ENCODE data around the gene ASB16. TPM values are rescaled to one million over a fixed set of nuclear protein-coding genes. Genes with fewer than 3 reads are reported as not detected.

The ASB16 gene
- total RNA-seq, 2 donors from 2014 or later, result 0.53 TPM; not detected in 1

DNA sequence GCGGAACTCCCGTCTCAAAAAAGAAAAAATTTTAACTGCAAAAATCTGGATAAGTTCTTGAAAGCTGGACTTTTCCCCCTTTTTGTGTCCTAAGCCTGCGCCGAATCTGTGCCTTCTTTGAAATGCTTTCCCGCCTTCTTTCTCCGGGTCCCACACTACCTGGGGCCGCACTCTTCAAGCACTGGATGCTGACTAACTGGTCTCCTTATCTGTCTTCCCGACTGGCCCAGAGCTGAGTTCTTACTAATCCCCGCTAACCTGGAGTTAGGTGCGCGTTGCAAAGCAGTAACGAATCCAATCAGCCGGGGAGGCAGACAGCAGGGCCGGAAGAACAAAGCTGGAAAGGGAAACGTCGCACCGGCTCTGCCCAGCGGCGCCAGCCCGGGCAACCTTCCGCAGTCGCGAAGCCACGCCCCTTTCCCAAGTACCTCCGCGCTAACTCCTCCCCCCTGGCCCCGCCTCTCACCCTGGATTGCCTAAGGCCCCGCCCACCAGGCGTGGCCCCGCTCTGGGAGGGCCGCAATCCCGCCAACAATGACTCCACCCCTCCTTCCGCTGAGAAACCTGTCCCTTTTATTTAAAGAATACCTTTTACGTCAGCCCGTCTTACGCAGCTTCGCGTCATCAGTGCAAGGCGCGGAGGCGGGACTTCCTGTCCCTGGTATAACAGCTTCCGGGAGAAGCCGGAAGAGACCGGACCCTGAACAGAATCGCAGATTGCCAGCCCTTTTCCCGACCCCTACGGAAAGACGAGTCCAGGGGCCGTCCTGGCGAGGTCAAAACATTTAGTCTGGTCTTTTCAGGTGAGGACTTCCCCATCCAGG is 16.0 kb downstream of the ASB16 start, which contains the start of gene TMUB2:
TMUB2 (plus strand) TSS at position 666 of the 824 bp plus-strand sequence. CDS start 737 bp downstream, outside the sequence.
- peak within 1 kb of the TSS; percentile 88 for H3K4me3 ChIP-seq (ENCODE audit: low read length)
- peak within 1 kb of the TSS; percentile 93 for H3K9ac ChIP-seq (ENCODE audit: extremely low read depth, low read length, poor library complexity, severe bottlenecking)
- H3K36me3 ChIP-seq (ENCODE audit: control insufficient read depth, insufficient read depth, low read length), result peaks cover 43% of the 10 kb centered on the region
- Mint-ChIP-seq H3K4me3 (peak within 1 kb of the TSS; percentile 96), H3K27me3 (ENCODE audit: insufficient read depth) (no peaks in the 10 kb centered on the region), H3K9me3 (peaks cover 7% of the 10 kb centered on the region), H3K27ac (peak within 1 kb of the TSS; percentile 99), H3K4me1 (peaks cover 6% of the 10 kb centered on the region), H3K36me3 (ENCODE audit: low read depth) (peaks cover 36% of the 10 kb centered on the region)
- peak within 1 kb of the TSS; percentile 96 for H3K27ac ChIP-seq (ENCODE audit: low read depth, low read length)
- no peaks in the 10 kb centered on the region for H3K27me3 ChIP-seq (ENCODE audit: control insufficient read depth, insufficient read depth, low read length, poor library complexity, severe bottlenecking)
- DNase-seq, result peak; percentile 100
- TF ChIP-seq CTCF (conservative IDR thresholded peaks at IDR 0.05), result no peak
- H3K9me3 ChIP-seq (ENCODE audit: control insufficient read depth, low read length), result peaks cover 8% of the 10 kb centered on the region
- 0% methylated on average over 35 to 50 of the region's 50 CpGs for WGBS, 2 experiments (ENCODE audit: insufficient coverage in 1 of 2, insufficient read length in 1 of 2)
- no peaks in the 10 kb centered on the region for H3K4me1 ChIP-seq (ENCODE audit: control insufficient read depth, insufficient read depth, low read length)

DNA sequence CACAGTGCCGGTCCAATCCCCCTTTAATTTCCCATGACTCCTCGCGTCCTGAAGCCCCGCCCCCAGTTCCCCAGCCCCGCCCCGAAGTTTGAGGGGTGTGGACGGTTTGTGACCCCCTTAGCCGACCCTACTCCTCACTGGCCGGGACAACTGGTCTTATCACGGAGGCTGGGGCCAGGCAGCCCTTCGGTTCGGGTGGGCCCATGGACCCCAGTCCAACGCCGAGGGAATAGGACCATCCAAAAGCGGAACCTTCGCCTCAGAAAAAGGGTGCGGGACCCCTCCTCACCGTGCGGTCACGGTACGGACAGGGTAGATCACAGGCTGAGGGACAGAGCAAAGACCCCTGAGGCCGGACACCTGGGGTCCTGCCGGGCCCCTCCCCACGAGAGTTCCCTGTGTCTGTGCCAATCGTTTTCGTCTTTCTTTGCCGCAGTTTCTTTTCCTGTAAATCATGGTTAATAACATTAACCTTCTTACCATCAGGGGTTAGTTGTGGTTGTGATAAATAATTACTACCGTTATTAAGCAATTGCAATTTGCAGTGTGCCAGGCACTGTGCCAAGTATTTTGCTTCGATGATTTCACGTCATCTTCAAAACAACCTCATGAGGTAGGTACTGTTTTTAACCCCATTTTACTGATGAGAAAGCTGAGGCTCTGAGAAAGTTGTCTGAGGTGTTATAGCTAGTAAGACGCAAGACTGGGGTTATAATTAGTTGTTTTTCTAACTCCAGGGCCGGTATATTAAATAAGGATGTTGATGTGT is 16.8 kb downstream of the ASB16 start:
- Histone ChIP-seq H3K9me3 (ENCODE audit: control insufficient read depth, low read length) (no peaks in the 10 kb centered on the region), H3K36me3 (ENCODE audit: control insufficient read depth, insufficient read depth, low read length) (peaks cover 36% of the 10 kb centered on the region), H3K4me1 (ENCODE audit: control insufficient read depth, insufficient read depth, low read length) (peaks cover 2% of the 10 kb centered on the region), H3K9ac (ENCODE audit: extremely low read depth, low read length, poor library complexity, severe bottlenecking) (peak overlapping the region; percentile 72), H3K27me3 (ENCODE audit: control insufficient read depth, insufficient read depth, low read length, poor library complexity, severe bottlenecking) (no peaks in the 10 kb centered on the region), H3K27ac (ENCODE audit: low read depth, low read length) (no peak overlapping the region), H3K4me3 (ENCODE audit: low read length) (peak overlapping the region; percentile 88)
- Mint-ChIP-seq H3K36me3 (ENCODE audit: low read depth) (peaks cover 28% of the 10 kb centered on the region), H3K27me3 (ENCODE audit: insufficient read depth) (no peaks in the 10 kb centered on the region), H3K4me3 (peak overlapping the region; percentile 96), H3K9me3 (no peaks in the 10 kb centered on the region), H3K27ac (peak overlapping the region; percentile 99), H3K4me1 (peaks cover 8% of the 10 kb centered on the region)
- 11 to 14% methylated on average over 20 to 31 of the region's 32 CpGs for WGBS, 2 experiments (ENCODE audit: insufficient coverage in 1 of 2, insufficient read length in 1 of 2)
- TF ChIP-seq CTCF (conservative IDR thresholded peaks at IDR 0.05), result no peak
- DNase-seq, result no peak

GRCh38 chr17:44188576-44189403 is 18.3 kb downstream of the ASB16 start:
- Mint-ChIP-seq H3K27me3 (ENCODE audit: insufficient read depth) (no peaks in the 10 kb centered on the region), H3K4me1 (peaks cover 15% of the 10 kb centered on the region), H3K4me3 (peak overlapping the region; percentile 96), H3K27ac (peak overlapping the region; percentile 99), H3K9me3 (no peaks in the 10 kb centered on the region), H3K36me3 (ENCODE audit: low read depth) (peaks cover 25% of the 10 kb centered on the region)
- 94 to 100% methylated on average over 1 to 11 of the region's 12 CpGs for WGBS, 2 experiments (ENCODE audit: insufficient coverage in 1 of 2, insufficient read length in 1 of 2)
- H3K4me1 ChIP-seq (ENCODE audit: control insufficient read depth, insufficient read depth, low read length), result peaks cover 6% of the 10 kb centered on the region
- TF ChIP-seq CTCF (conservative IDR thresholded peaks at IDR 0.05), result no peak
- no peak for DNase-seq
- H3K36me3 ChIP-seq (ENCODE audit: control insufficient read depth, insufficient read depth, low read length), result peaks cover 36% of the 10 kb centered on the region
- H3K4me3 ChIP-seq (ENCODE audit: low read length), result peak overlapping the region; percentile 88
- no peaks in the 10 kb centered on the region for H3K9me3 ChIP-seq (ENCODE audit: control insufficient read depth, low read length)
- H3K9ac ChIP-seq (ENCODE audit: extremely low read depth, low read length, poor library complexity, severe bottlenecking), result no peak overlapping the region
- no peak overlapping the region for H3K27ac ChIP-seq (ENCODE audit: low read depth, low read length)
- no peaks in the 10 kb centered on the region for H3K27me3 ChIP-seq (ENCODE audit: control insufficient read depth, insufficient read depth, low read length, poor library complexity, severe bottlenecking)

All from endodermal cell (in vitro differentiated cells).